Measurements from ENCODE around the gene NKX2-3. TPM values are rescaled to one million over a fixed set of nuclear protein-coding genes. Genes with fewer than 3 reads are reported as not detected.

NKX2-3 gene
- total RNA-seq, 1 donor: not detected

- no peak overlapping the region for H3K4me3 ChIP-seq (ENCODE audit: low read depth, low read length)
- no peak for DNase-seq (ENCODE audit: low read depth)
- TF ChIP-seq CTCF (IDR thresholded peaks at IDR 0.05; ENCODE audit: insufficient read depth, low read depth, low read length): no peak
These were observed 25.5 kb upstream of the NKX2-3 start for GRCh38 chr10:99507265-99507664.

- no peak for TF ChIP-seq CTCF (IDR thresholded peaks at IDR 0.05; ENCODE audit: insufficient read depth, low read depth, low read length)
- no peak for DNase-seq (ENCODE audit: low read depth)
- no peak overlapping the region for H3K4me3 ChIP-seq (ENCODE audit: low read depth, low read length)
These were observed 19.7 kb upstream of the NKX2-3 start for GRCh38 chr10:99513061-99513460.

- no peak for DNase-seq (ENCODE audit: low read depth)
- H3K4me3 ChIP-seq (ENCODE audit: low read depth, low read length): no peak overlapping the region
- no peak for TF ChIP-seq CTCF (IDR thresholded peaks at IDR 0.05; ENCODE audit: insufficient read depth, low read depth, low read length)
These were observed 13.1 kb upstream of the NKX2-3 start for GRCh38 chr10:99519690-99520039.

GRCh38 chr10:99520040-99520846 lies 12.5 kb upstream of the NKX2-3 start:
- TF ChIP-seq CTCF (IDR thresholded peaks at IDR 0.05; ENCODE audit: insufficient read depth, low read depth, low read length): no peak
- DNase-seq (ENCODE audit: low read depth): peak; percentile 78
- no peak overlapping the region for H3K4me3 ChIP-seq (ENCODE audit: low read depth, low read length)

- DNase-seq (ENCODE audit: low read depth): no peak
- TF ChIP-seq CTCF (IDR thresholded peaks at IDR 0.05; ENCODE audit: insufficient read depth, low read depth, low read length): no peak
- no peak overlapping the region for H3K4me3 ChIP-seq (ENCODE audit: low read depth, low read length)
These were observed 11.6 kb upstream of the NKX2-3 start for GRCh38 chr10:99520847-99521764.

GRCh38 chr10:99521765-99522469 lies 10.8 kb upstream of the NKX2-3 start:
- no peak overlapping the region for H3K4me3 ChIP-seq (ENCODE audit: low read depth, low read length)
- TF ChIP-seq CTCF (IDR thresholded peaks at IDR 0.05; ENCODE audit: insufficient read depth, low read depth, low read length): no peak
- no peak for DNase-seq (ENCODE audit: low read depth)
